ENCODE data around the gene TAS2R43. TPM values are rescaled to one million over a fixed set of nuclear protein-coding genes. Genes with fewer than 3 reads are reported as not detected.

TAS2R43 gene
- total and polyA plus RNA-seq, 2 of the 4 experiments (the other 2 are of a cell fraction) = 0.90 TPM; not detected in 1

- Histone ChIP-seq H3K4me2 (ENCODE audit: low read depth, low read length) (no peak overlapping the region), H3K27me3 (ENCODE audit: control insufficient read depth, insufficient read depth, low read length) (no peaks in the 10 kb centered on the region), H3K9me3 (ENCODE audit: control insufficient read depth, insufficient read depth, low read length) (no peaks in the 10 kb centered on the region), H3K4ac (ENCODE audit: low read depth, low read length) (no peak overlapping the region), H4K91ac (ENCODE audit: insufficient read depth, low read depth, low read length) (no peak overlapping the region), H3K9me1 (ENCODE audit: insufficient read depth, low read length) (no peaks in the 10 kb centered on the region), H2AK5ac (ENCODE audit: low read depth, low read length) (no peak overlapping the region), H4K8ac (ENCODE audit: low read depth in 2 of 2, low read length in 2 of 2) (no peak overlapping the region), H2AFZ (replicated peaks; ENCODE audit: low read length, poor library complexity) (no peak overlapping the region), H3K4me1 (ENCODE audit: control insufficient read depth, insufficient read depth, low read length) (no peaks in the 10 kb centered on the region), H3K14ac (replicated peaks; ENCODE audit: low read depth, low read length) (no peak overlapping the region), H2BK15ac (ENCODE audit: low read depth, low read length) (no peak overlapping the region), H3K36me3 (ENCODE audit: control insufficient read depth, insufficient read depth, low read length) (no peaks in the 10 kb centered on the region), H3K9ac (ENCODE audit: low read depth, low read length) (no peak overlapping the region), H3K4me3 (ENCODE audit: insufficient read depth, low read depth, low read length) (no peak overlapping the region), H3K56ac (ENCODE audit: extremely low read depth, insufficient read depth, low read length) (no peak overlapping the region), H3K23ac (ENCODE audit: low read depth, low read length) (no peak overlapping the region), H2BK120ac (ENCODE audit: low read depth, low read length) (no peak overlapping the region), H4K5ac (ENCODE audit: low read depth, low read length) (no peak overlapping the region), H4K20me1 (ENCODE audit: insufficient read depth, low read length) (peaks cover 1% of the 10 kb centered on the region), H2BK20ac (ENCODE audit: low read depth, low read length) (no peak overlapping the region), H3K79me1 (ENCODE audit: low read depth in 1 of 2, low read length in 2 of 2) (peaks cover 14 to 20% of the 10 kb centered on the region in 2 experiments), H2AK9ac (replicated peaks; ENCODE audit: low read depth, low read length, poor library complexity) (no peak overlapping the region), H2BK5ac (ENCODE audit: low read depth, low read length, poor library complexity, severe bottlenecking) (no peak overlapping the region), H3K27ac (ENCODE audit: insufficient read depth, low read length) (no peak overlapping the region), H3K18ac (ENCODE audit: low read depth, low read length) (no peak overlapping the region)
- WGBS, 2 experiments (ENCODE audit: extremely low coverage in 2 of 2, insufficient read length in 1 of 2) = no CpG with 5 or more reads among the region's 2 CpGs
- intact Hi-C loops (cut with micrococcal nuclease) = no loop called here
- ChIA-PET CTCF (no interaction called here), POLR2A (ENCODE audit: unreplicated experiment) (no interaction called here)
- dilution Hi-C loops (cut with HindIII; ENCODE audit: low sequenced_read_pairs, unreplicated experiment) = no loop called here
- no TSS peak for BruUV-seq (replicated peaks)
- no peak for ATAC-seq (ENCODE audit: low read depth)
- TF ChIP-seq ELK1 (IDR thresholded peaks at IDR 0.05; ENCODE audit: borderline replicate concordance, low read depth, low read length) (no peak), RFX5 (IDR thresholded peaks at IDR 0.05; ENCODE audit: low read depth, low read length) (no peak), MAFK (IDR thresholded peaks at IDR 0.05; ENCODE audit: low read depth, low read length) (no peak), POLR2A (IDR thresholded peaks at IDR 0.05; ENCODE audit: low read depth, low read length) (no peak), USF2 (IDR thresholded peaks at IDR 0.05; ENCODE audit: low read depth, low read length) (no peak), RAD21 (IDR thresholded peaks at IDR 0.05; ENCODE audit: low read length) (no peak), NFE2L2 (IDR thresholded peaks at IDR 0.05; ENCODE audit: low read depth, low read length) (no peak), BHLHE40 (IDR thresholded peaks at IDR 0.05; ENCODE audit: low read depth, low read length) (no peak), FOS (IDR thresholded peaks at IDR 0.05; ENCODE audit: low read depth, low read length) (no peak), SMC3 (IDR thresholded peaks at IDR 0.05; ENCODE audit: low read depth, low read length) (no peak)
- DNase-seq = no peak
- in situ Hi-C loops (cut with MboI; ENCODE audit: low sequenced_read_pairs) = no loop called here
These were observed 44.0 kb upstream of the TAS2R43 start for GRCh38 chr12:11136075-11136474.

All from IMR-90 (cell line).